ENCODE measurements around the gene MXI1.

- TF ChIP-seq CTCF (IDR thresholded peaks at IDR 0.05; ENCODE audit: insufficient read depth, low read depth, low read length) (no peak), EZH2 (IDR thresholded peaks at IDR 0.05; ENCODE audit: insufficient read depth, low read length) (no peak)
These were observed 23.0 kb upstream of the MXI1 start for GRCh38 chr10:110184398-110184797.
